Stimulated activated CD8-positive, alpha-beta memory T cell treated with anti-CD3 and anti-CD28 coated beads, Interleukin-7, amount 100 ng/mL, for 1 hour (primary cell): Measurements from ENCODE around the gene PRAME.
"Not testable (repeated sequence)": the region's sequence is repeated elsewhere in the genome, so short reads cannot be mapped to it uniquely, and the experiment has no call there.

Experiments used
- DNase-seq, 2 donors: peaks; one replicate each; pipeline ENCODE4 v3.0.0-alpha.2; 2020; ENCODE audit warnings: low read depth in 2 of 2

The PRAME gene

GRCh38 chr22:22521631-22522030, 37.4 kb downstream of the PRAME start:
- no peak for DNase-seq

- no peak for DNase-seq
These were observed 38.1 kb downstream of the PRAME start for GRCh38 chr22:22520667-22521602.

- DNase-seq, result no peak
These were observed 38.9 kb downstream of the PRAME start, which contains the start of gene ZNF280A for GRCh38 chr22:22520020-22520656. ZNF280A (minus strand) TSS chr22:22520270; CDS start chr22:22515630, 4,640 bp downstream.

GRCh38 chr22:22519591-22519990, 39.5 kb downstream of the PRAME start:
- no peak for DNase-seq

GRCh38 chr22:22516992-22517391, 42.1 kb downstream of the PRAME start:
- DNase-seq, result no peak

- DNase-seq, result no peak
These were observed 43.2 kb downstream of the PRAME start for GRCh38 chr22:22515890-22516289.

GRCh38 chr22:22514431-22514830, 44.6 kb downstream of the PRAME start:
- not testable (repeated sequence) for DNase-seq

- DNase-seq, result no peak
These were observed 45.4 kb downstream of the PRAME start for GRCh38 chr22:22513619-22514018.

- DNase-seq, result no peak
These were observed 46.1 kb downstream of the PRAME start for GRCh38 chr22:22512951-22513350.

- not testable (repeated sequence) for DNase-seq
These were observed 48.2 kb downstream of the PRAME start for GRCh38 chr22:22510833-22511232.

GRCh38 chr22:22509912-22510311, 49.2 kb downstream of the PRAME start:
- DNase-seq, result not testable (repeated sequence)

GRCh38 chr22:22508274-22509176, 50.5 kb downstream of the PRAME start, which contains the start of gene ZNF280B:
ZNF280B (minus strand) TSS chr22:22508742; CDS start chr22:22489398, 19,344 bp downstream.
- DNase-seq, result peak; percentile 60 to 70

- DNase-seq, result no peak
These were observed 51.3 kb downstream of the PRAME start for GRCh38 chr22:22507743-22508273.

- DNase-seq, result no peak
These were observed 52.3 kb downstream of the PRAME start for GRCh38 chr22:22506736-22507135.

GRCh38 chr22:22498267-22498666, 60.8 kb downstream of the PRAME start:
- no peak for DNase-seq
